GM21423 (cell line): ENCODE measurements around the gene TRIP12.
"Not testable (repeated sequence)": the region's sequence is repeated elsewhere in the genome, so short reads cannot be mapped to it uniquely, and the experiment has no call there.

Experiments
- ATAC-seq: cut with Tn5 transposase; IDR thresholded peaks from one replicate; pipeline ENCODE4 v1.9.1; 2021; ENCODE audit warnings: mild to moderate bottlenecking, moderate library complexity; ENCODE audit not compliant: unreplicated experiment

TRIP12 gene

DNA sequence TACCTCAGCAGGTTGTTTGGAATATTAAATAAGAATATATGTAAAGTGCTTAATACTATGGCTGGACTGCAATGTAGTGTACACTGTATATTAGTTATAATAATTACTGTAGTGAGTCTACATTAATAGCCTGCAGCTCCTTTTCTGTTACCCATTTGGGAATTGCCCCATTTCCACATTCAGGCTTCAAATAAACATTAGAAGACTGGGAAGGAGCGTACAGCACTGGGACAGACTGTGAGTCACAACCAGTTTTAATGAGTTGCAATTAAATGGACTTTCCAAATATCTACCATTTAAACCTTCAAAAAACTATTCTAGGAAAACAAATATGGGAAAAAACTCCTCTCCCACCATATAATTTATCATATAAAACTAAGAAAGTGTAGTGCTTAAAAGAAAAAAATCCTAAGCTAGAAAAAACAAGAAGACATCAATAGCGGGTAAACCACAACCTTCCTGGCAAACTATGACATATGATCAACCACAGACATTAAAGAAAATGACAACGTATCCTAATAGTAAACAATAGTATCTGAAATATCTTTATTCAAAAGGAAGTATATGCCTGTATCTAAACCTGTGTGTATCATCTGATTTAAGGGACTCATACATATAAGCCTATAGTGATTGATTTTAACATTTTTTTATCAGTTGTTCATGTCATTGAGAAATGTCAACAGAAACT lies 86.1 kb downstream of the TRIP12 start:
- ATAC-seq = no peak

DNA sequence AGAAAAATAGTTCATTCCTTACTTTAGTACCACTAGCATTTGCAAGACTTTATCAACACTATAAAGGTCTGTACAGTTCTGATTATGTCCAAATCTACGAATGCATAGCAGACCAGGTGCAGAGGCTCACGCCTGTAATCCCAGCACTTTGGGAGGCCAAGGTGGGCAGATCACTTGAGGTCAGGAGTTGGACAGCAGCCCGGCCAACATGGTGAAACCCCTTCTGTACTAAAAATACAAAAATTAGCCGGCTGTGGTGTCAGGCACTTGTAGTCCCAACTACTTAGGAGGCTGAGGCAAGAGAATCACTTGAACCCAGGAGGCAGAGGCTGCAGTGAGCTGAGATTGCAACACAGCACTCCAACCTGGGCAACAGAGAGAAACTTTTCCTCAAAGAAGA lies 87.4 kb downstream of the TRIP12 start:
- not testable (repeated sequence) for ATAC-seq

DNA sequence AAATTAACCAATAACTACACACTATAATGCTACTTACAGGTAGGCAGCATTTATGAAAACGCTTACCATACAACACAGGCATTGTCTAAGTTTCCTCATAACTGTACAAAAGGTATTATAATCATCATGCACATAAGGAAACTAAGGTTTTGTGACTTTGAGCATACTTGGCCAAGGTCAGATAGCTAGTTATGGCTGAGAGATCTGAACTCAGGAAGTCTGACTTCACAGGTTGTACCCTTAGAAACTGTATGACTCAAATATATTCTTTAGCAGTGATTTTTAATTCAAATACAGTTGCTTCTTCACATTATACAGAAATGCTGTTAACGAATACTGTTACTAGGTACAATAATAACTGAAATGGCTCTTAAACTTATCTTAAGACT lies 89.3 kb downstream of the TRIP12 start:
- no peak for ATAC-seq

DNA sequence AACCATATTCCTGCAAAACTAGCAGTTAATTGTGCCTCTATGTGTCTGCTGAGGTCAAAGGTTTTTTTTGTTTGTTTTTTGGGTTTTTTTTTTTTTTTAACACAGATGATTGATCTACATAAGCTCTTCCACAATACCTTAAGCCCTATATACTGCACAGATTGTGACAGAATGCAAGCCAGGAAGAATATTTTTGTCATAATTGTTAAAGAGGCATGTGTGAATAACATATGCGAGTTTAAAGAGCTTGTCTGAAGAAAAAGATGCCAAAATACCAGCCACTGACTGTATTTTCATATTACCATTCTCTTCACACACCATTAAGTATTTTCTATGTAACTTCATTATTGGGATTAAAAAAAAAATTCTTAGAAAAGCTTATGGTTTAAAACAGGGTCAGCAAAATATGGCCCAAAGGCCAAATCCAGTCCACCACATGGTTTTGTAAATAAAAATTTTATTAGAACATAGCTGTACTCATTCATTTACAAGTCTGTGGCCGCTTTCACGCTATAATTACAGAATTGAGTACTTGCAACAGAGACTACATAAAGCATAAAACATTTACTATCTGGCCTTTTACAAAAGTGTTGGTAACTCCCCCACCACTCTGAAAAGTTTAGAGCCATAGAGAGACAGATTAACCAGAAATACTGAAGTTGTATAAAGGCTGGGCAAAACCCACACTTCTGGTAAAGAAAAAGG lies 89.9 kb downstream of the TRIP12 start:
- ATAC-seq = no peak

DNA sequence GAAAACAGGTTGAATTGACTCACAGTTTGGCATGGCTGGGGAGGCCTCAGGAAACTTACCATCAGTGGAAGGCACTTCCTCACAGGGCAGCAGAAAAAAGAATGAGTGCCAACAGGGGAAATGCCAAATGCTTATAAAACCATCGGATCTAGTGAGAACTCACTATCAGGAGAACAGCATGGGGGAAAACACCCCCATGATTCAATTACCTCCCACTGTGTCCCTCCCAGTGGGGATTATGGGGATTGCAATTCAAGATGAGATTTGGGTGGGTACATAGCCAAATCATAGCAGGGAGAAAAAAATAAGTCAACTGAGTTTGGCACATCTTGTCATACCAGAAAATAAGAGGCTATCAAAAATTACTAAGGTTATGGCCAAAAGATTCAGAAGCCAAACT lies 96.3 kb downstream of the TRIP12 start:
- no peak for ATAC-seq

DNA sequence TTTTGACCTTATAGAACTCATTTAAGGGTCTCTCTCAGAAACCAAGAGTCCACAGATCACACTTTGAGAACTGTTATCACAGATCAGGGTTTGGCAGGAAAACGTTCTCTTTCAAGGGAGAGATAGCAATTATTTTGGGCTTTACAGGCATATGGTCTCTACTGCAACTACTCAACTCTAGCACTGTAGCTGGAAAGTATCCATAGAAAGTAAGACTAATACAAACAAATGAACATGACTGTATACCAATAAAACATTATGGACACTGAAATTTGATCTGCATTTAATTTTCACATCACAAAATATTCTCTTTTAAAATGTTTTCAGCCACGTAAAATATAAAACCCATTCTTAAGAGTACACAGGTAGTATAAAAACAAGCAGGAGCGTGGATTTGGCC lies 100.5 kb downstream of the TRIP12 start:
- ATAC-seq = no peak

DNA sequence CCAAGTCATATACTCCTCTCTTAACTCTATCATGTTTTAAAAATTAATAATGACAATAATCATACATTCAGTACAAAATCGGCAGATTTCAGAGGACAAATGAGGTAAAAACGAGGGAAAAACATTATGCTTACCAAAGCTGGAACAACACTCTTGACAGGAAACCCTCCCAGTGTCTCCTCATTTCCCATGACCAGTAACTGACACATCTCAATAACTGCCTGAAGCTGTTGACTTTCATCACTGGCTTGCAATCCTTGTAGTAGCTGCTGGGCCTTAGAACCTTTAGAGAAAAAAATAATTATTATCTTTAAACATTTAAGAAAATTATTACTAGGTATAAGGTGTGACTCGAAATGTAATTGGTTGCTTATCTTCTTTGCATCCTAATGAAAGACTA lies 103.6 kb downstream of the TRIP12 start:
- ATAC-seq = no peak

DNA sequence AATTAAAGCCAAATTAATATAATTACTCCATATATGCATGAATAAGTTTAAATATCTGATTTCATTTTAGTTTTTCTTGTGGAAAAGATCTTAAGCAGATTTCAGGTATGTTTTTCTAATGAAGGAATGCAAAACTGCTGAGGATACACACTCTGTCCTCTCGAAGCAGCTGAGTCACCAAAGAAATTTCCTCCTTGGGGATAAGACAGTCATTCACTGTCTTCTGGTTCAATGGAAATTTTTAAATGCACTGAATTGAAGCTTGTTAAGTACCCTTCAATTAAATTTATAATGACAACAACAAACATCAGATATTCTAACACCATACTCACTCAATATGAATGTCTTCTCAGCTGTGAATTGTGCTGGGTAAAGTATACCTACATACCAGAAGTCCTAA lies 106.0 kb downstream of the TRIP12 start:
- no peak for ATAC-seq

DNA sequence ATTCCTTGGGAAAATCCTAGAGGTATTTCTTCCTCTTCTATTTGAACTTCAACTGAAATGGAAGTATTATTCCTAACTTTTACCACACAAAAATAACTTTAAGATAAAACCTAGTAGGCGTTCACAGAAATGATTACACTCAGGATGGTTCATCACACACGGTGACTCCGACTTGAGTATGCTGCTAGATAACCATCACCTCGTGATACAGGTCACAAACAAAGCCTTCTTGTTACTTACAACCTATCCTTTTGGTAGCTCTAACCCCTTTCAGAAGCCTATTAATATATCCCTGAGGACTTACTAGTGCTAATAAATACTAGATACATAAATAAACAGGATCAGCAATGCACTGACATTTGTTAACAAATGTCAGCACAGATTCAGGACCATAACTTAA lies 106.5 kb downstream of the TRIP12 start:
- ATAC-seq = no peak

DNA sequence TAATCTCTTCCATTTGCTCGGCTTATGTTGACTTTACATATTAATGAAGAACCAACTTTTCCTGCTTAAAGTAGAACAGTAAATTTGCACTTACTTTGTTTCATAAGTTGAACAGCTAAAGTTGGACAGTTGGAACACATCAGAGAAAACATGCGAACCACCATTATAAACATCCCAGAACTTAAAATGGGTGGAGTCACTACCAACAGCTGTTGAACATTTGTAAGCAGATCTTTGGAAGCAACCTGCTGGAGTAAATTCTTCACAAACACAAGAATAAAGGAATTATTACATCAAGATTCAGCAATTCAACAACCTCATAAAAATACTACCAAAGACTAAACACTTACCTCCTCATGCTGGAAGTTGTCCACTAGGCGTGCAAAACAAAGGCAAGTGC lies 111.0 kb downstream of the TRIP12 start:
- no peak for ATAC-seq

DNA sequence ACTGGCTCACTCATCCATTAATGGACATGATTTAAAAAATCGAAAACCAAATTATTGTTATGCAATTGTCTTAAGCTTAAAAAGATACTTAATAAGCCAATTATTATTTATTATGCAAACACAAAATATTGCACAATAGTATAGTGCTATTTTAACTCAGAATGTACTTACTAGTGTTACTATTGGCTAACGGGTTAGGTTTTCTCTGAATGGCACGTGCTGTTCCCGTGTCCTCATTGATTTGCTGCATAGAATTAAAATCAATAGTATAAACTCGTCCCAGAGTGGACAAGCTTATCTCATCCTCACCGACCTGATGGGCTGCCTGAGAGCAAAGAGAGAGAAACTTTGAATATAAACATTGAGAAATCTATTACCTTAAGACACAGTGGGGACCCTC lies 116.2 kb downstream of the TRIP12 start:
- no peak for ATAC-seq

DNA sequence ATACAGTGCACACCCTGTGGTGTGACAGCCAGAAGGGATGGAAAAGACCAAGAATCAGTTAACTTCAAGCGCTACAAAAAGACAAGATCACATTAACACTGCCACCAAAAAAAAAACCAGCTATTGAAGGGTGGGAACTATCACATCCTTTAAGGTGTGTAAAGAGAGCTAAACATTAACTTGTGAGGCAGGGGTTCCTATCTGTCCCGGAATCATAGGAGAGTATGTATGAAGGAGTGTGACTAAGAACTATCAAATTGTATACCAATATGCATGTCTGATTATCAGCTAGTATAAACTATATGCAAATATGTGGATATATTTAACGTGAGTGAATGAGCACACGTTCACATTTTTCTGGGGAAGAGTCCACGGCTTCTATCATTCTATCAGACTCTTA lies 119.0 kb downstream of the TRIP12 start:
- no peak for ATAC-seq

DNA sequence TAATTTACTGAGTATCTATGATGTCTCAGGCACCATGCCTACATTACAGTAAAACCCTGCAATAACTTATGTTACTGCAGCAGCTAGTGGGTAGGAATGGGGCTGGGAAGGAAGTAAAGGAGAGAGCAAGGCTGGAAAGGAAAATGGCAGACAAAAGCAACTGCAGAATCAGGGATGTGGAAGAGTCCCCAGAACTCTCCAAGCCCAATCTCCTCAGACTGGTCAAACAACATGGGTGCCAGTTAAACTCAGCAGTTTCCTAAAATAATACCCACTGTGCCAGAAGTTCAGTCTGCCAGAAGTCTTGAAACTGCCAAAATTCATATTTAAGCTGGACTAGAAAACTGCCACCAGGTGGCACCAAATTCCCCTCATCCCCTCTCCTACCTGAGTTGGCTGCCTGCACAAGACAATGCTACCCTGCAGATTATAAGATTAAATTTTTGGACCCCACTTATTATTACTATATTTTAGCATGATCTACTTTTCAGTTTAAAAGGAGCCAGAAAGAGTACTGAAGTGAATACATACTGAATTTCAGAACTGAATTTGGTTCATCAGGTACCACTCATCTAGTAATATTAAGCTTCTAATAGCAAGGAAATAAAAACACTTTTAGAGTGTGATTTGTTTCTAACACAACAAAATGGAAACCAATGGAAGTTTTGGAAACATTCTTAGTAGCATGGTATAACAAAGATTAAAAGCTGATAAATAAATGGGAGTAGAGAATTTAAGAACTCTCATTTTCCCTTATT lies 120.6 kb downstream of the TRIP12 start:
- ATAC-seq = peak; percentile 68

DNA sequence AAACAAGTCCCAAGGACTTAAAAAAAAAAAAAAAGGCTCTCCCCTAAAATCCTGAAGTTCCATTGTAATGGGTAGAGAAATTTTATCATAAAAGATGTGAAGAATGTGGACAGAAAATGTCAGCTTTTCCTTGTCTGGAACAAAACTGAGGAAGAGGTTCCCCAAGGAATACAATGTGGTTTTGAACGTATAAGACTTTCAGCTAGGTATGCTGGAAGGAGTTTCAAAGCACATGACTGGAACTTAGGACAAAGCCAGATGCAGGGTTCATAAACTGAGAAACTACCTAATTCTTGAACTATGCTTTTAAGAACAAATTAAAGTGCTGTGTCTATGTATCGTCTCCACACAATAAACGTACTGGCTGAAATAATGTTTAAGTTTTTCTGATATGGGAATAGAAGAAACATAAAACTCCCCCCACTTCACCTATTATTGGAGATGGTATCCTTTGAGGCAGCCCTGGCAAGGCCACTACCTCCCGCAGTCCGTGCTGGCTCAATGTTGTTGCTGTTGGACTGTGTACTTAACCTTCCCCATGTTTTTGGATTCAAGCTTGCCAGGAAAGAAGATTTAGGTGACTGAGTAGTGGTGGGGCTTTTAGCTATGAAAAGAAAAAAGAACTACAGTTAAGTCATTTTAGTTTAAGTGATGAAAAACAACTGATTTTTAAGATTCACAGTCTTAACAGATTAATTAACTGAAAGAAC lies 123.2 kb downstream of the TRIP12 start:
- ATAC-seq = no peak

DNA sequence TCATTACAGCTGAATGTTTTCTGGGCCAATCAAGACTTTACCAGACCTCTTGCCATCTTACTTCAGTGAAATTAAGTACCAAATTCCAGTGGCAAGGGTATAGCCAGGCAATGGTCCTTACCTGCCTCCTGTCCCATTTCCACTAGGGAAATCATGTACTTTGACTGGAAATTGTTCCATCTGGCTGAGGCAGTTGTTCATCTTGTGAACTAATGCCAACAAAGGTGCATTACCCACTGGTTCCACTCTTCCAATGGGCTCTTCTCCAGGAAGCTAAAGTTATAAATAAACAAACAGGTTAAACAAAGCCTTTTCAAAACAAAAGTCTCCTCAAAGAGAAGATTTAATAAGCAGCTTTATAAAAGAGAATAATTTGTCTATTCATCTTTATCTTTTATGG lies 126.8 kb downstream of the TRIP12 start:
- ATAC-seq = no peak

DNA sequence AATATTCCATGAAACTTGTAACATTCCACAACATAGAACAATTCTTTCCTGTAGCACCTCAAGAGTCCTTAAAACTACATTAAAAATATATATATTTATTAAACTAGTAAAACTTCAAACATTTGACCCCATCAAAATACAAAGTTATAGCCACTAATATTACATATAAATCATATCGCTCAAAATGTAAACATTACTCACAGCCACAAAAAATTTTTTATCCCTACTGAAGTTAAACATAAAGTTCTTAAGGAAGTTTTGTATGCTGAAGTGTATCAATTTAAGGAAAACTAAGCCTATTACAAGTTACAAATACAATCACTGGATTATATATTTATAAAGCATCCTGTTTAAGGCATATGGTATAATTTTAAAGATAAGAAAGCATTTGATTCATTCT lies 127.2 kb downstream of the TRIP12 start:
- no peak for ATAC-seq

DNA sequence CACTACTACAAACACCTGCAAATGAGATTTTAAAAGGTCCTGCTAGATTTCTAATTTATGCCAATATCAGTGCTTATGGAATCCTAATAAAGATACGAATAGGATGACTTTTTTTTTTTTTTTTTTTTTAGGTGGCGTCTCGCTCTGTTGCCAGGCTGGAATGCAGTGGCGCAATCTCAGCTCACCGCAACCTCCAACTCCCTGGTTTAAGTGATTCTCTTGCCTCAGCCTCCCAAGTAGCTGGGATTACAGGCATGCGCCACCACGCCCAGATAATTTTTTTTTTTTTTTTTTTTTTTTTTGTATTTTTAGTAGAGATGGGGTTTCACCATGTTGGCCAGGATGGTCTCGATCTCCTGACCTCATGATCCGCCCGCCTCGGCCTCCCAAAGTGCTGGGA lies 135.5 kb downstream of the TRIP12 start:
- not testable (repeated sequence) for ATAC-seq

DNA sequence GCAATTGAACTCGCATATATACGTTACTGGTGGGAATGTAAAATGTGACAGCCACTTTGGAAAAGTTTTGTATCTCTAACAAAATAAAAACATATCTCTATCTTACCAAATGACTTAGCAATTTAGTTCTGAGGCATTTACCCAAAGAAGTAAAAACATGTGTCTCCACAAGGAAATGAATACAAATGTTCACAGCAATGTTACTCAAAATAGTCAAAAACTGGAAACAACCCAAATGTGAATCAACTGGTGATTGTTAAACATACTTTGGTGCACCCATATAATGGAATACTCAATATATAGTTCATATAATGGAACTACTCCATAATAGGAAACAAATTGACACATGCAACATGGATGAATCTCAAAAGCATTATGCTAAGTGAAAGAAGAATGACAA lies 137.0 kb downstream of the TRIP12 start:
- ATAC-seq = no peak

DNA sequence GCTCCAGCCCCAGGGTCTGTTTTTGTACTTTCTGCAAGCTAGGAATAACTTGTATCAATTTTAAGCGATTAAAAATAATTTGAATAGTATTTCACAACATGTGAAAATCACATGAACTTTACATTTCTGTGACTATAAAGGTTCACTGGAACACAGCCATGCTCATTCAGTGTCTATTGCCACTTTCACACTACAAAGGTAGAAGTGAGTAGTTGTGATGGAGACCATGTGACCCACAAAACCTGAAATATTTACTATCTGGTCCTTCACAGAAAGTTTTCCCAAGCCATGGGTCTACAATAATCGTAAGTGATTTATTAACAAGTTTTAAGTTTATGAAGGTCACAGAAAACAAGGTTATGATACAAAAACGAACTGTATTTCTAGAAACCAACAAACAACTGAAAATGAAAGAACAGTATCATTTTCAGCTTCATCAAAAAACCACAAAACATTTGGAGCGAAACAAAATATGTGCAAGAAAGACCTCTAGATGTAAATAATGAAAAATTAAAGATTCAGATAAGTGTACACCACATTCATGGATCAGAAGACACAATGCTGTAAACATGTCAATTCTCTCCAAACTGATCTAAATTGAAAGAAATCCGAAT lies 138.6 kb downstream of the TRIP12 start:
- peak; percentile 61 for ATAC-seq

DNA sequence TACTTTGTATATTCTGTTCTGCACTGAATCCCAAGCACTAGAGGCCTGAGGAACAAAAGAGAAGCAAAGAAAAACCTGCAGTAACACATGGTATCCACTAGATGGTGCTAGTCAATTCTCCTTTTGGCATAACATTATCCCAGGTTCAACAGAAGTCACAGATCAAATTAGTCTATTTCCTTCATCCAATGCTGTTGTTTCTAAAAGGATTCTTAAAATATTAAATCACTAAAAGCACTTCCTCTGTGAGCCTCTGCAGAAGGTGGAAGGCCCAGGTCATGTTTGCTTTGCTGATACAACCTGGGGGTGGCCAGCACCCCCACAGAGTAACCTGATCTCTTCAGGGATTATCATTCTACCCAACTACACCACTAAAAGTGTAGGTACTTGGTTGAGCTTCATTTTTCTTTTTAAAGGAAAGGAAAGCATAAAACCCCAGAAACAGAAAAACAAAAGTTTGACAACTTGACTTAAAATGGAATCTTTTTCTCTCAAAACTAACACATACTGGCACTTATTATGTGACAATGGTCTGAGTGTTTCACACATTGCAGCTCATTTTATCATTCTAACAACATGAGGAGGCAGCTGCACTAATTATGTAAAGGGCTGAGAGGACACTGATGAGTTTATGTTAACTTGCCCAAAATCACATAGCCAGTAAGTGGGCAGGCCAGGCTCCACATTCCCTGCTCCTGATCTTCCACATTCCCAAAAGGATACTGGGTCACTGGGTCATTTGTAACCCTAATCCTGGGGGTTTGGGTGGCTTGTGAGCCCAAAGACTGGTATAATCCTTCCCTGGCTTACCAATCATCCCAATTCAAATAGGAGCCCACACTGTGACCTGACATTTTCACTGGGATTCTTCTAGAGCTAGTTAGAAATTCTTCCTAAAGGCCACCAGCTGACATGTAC lies 140.7 kb downstream of the TRIP12 start:
- ATAC-seq = no peak
